ENCODE data around the gene ADCY10.
"Not testable (repeated sequence)": the region's sequence is repeated elsewhere in the genome, so short reads cannot be mapped to it uniquely, and the experiment has no call there.

DNA sequence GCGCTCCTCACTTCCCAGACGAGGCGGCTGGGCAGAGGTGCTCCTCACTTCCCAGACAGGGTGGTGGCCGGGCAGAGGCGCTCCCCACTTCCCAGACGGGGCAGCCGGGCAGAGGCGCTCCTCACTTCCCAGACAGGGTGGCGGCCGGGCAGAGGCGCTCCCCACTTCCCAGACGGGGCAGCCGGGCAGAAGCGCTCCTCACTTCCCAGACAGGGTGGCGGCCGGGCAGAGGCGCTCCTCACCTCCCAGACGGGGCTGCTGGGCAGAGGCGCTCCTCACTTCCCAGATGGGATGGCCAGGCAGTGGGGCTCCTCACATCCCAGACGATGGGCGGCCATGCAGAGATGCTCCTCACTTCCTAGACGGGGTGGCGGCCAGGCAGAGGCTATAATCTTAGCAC lies 107.7 kb downstream of the ADCY10 start:
- TF ChIP-seq, protein P1, sequence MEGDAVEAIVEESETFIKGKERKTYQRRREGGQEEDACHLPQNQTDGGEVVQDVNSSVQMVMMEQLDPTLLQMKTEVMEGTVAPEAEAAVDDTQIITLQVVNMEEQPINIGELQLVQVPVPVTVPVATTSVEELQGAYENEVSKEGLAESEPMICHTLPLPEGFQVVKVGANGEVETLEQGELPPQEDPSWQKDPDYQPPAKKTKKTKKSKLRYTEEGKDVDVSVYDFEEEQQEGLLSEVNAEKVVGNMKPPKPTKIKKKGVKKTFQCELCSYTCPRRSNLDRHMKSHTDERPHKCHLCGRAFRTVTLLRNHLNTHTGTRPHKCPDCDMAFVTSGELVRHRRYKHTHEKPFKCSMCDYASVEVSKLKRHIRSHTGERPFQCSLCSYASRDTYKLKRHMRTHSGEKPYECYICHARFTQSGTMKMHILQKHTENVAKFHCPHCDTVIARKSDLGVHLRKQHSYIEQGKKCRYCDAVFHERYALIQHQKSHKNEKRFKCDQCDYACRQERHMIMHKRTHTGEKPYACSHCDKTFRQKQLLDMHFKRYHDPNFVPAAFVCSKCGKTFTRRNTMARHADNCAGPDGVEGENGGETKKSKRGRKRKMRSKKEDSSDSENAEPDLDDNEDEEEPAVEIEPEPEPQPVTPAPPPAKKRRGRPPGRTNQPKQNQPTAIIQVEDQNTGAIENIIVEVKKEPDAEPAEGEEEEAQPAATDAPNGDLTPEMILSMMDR (IDR thresholded peaks at IDR 0.05) = not testable (repeated sequence)
- TF ChIP-seq POLR2A (IDR thresholded peaks at IDR 0.05) = not testable (repeated sequence)
